Nephron progenitor cell (in vitro differentiated cells): ENCODE results near the gene HIF1AN.
"Not testable (repeated sequence)": the region's sequence is repeated elsewhere in the genome, so short reads cannot be mapped to it uniquely, and the experiment has no call there.

Experiments
- DNase-seq: peaks from one replicate; pipeline ENCODE4 v3.0.0; 2021
- H3K27ac Mint-ChIP-seq: 2 replicates; pipeline ENCODE4 v1.8.0; 2021; ENCODE audit warnings: mild to moderate bottlenecking, moderate library complexity, mixed read lengths
- H3K27me3 Mint-ChIP-seq: 2 replicates; pipeline ENCODE4 v1.8.0; 2021; ENCODE audit warnings: mild to moderate bottlenecking, low read depth, mixed read lengths; ENCODE audit not compliant: poor library complexity
- H3K36me3 Mint-ChIP-seq: 2 replicates; pipeline ENCODE4 v1.8.0; 2021; ENCODE audit warnings: low read depth, mixed read lengths
- H3K4me1 Mint-ChIP-seq: 2 replicates; pipeline ENCODE4 v1.8.0; 2021; ENCODE audit warnings: mixed read lengths
- H3K4me3 Mint-ChIP-seq: 2 replicates; pipeline ENCODE4 v1.8.0; 2021; ENCODE audit warnings: mild to moderate bottlenecking, moderate library complexity, mixed read lengths
- H3K9me3 Mint-ChIP-seq: 2 replicates; pipeline ENCODE4 v1.8.0; 2021; ENCODE audit warnings: mild to moderate bottlenecking, moderate library complexity, mixed read lengths
- TF ChIP-seq, protein P1 (sequence below): fragments of 200-600 bp; sonication (generic); IDR thresholded peaks from 2 replicates; pipeline ENCODE4 v1.5.0; 2021; ENCODE audit warnings: antibody characterized with exemption

Gene HIF1AN

GRCh38 chr10:100568912-100569311 is 33.2 kb downstream of the HIF1AN start:
- peaks cover 9% of the 10 kb centered on the region for H3K4me1 Mint-ChIP-seq
- no peaks in the 10 kb centered on the region for H3K9me3 Mint-ChIP-seq
- no peak for DNase-seq
- TF ChIP-seq, protein P1, sequence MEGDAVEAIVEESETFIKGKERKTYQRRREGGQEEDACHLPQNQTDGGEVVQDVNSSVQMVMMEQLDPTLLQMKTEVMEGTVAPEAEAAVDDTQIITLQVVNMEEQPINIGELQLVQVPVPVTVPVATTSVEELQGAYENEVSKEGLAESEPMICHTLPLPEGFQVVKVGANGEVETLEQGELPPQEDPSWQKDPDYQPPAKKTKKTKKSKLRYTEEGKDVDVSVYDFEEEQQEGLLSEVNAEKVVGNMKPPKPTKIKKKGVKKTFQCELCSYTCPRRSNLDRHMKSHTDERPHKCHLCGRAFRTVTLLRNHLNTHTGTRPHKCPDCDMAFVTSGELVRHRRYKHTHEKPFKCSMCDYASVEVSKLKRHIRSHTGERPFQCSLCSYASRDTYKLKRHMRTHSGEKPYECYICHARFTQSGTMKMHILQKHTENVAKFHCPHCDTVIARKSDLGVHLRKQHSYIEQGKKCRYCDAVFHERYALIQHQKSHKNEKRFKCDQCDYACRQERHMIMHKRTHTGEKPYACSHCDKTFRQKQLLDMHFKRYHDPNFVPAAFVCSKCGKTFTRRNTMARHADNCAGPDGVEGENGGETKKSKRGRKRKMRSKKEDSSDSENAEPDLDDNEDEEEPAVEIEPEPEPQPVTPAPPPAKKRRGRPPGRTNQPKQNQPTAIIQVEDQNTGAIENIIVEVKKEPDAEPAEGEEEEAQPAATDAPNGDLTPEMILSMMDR: no peak
- H3K36me3 Mint-ChIP-seq: no peaks in the 10 kb centered on the region
- H3K4me3 Mint-ChIP-seq: no peak overlapping the region
- peaks cover 17% of the 10 kb centered on the region for H3K27me3 Mint-ChIP-seq
- H3K27ac Mint-ChIP-seq: no peak overlapping the region

- Mint-ChIP-seq H3K4me3 (no peak overlapping the region), H3K27me3 (peaks cover 17% of the 10 kb centered on the region), H3K27ac (no peak overlapping the region), H3K36me3 (no peaks in the 10 kb centered on the region), H3K9me3 (no peaks in the 10 kb centered on the region), H3K4me1 (peaks cover 9% of the 10 kb centered on the region)
- peak; percentile 56 for DNase-seq
- TF ChIP-seq, protein P1: peak; percentile 39
Measured at GRCh38 chr10:100569687-100570481, 34.1 kb downstream of the HIF1AN start.

DNA sequence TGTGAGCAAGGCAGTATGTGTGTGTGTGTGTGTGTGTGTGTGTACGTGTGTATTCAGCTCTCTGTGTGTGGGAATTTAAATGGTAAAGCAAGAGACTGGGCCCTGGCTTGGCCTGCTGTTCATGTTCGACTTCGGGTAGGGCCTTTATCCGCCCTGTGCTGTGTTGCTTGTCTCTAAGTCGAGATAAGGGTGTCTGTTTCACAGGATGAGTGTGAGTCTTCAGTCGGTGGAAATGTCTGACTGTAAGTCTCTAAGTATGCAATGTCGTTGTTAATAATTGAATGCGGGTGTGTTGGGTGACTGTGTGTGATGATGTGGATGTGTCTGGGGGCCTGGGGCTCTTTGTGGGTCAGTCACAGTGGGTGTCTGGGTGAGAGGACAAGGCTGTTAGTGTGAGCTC is 34.8 kb downstream of the HIF1AN start:
- Mint-ChIP-seq H3K9me3 (no peaks in the 10 kb centered on the region), H3K27ac (no peak overlapping the region), H3K36me3 (no peaks in the 10 kb centered on the region), H3K4me3 (no peak overlapping the region), H3K4me1 (peaks cover 13% of the 10 kb centered on the region), H3K27me3 (peaks cover 16% of the 10 kb centered on the region)
- no peak for DNase-seq
- TF ChIP-seq, protein P1: no peak

DNA sequence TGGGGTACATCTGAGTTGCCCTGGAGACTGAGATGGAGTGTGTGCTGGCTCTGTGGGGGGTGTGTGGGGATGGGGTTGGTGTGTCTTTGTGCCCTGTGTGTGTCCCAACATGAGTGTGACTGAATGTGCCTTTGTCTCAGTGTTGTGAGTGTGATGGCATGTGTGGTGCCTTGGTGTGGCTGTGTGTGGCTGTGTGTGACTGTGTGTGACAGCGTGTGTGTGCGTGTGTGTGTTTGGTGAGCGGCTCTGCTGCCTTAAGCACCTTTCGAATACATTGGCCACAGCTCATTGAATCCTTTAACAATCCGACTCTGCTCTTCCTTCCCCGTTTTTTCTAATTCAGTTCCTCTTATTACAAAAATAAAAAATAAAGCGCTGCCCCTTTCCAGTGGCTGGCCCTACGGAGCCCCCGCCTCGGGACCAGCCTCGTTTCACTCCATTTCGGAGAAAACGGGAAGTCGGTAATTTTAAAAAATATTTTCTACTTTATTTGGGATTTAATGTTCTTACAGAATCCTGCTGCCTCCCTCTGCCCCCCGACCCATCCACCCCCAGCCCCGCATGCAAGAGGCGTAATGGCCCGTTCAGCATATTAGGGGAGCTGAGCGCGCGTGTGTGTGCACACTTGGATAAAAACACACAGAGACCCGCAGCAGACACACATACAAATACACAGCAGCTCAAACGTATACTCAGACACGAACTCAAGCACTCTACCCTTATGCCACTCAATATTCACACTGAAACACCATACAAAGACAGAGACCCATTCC is 35.5 kb downstream of the HIF1AN start:
- H3K27me3 Mint-ChIP-seq: peaks cover 18% of the 10 kb centered on the region
- H3K9me3 Mint-ChIP-seq: no peaks in the 10 kb centered on the region
- H3K4me3 Mint-ChIP-seq: no peak overlapping the region
- DNase-seq: no peak
- H3K36me3 Mint-ChIP-seq: no peaks in the 10 kb centered on the region
- TF ChIP-seq, protein P1: no peak
- H3K27ac Mint-ChIP-seq: no peak overlapping the region
- H3K4me1 Mint-ChIP-seq: peaks cover 21% of the 10 kb centered on the region

DNA sequence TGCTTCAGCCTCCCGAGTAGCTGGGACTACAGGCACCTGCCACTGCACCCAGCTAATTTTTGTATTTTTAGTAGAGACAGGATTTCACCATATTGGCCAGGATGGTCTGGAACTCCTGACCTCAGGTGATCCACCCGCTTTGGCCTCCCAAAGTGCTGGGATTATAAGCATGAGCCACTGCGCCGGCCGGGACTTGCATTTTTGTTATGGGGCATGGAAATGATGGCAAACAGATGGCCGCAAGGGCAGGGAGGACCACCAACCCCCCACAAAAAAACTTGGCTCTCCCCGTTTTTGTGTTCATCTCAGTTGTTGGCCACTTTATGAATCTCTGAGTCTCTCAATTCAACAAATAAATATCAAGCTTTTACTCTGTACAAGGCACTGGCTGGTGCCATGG is 39.4 kb downstream of the HIF1AN start:
- not testable (repeated sequence) for DNase-seq, H3K9me3 Mint-ChIP-seq, H3K4me3 Mint-ChIP-seq, H3K27ac Mint-ChIP-seq, H3K36me3 Mint-ChIP-seq
- peaks cover 14% of the 10 kb centered on the region for H3K27me3 Mint-ChIP-seq
- peaks cover 56% of the 10 kb centered on the region for H3K4me1 Mint-ChIP-seq

GRCh38 chr10:100575585-100576281 is 40.0 kb downstream of the HIF1AN start:
- peaks cover 14% of the 10 kb centered on the region for H3K27me3 Mint-ChIP-seq

More at GRCh38 chr10:100575585-100576281, 40.0 kb downstream of the HIF1AN start:
- DNase-seq: no peak
- no peaks in the 10 kb centered on the region for H3K36me3 Mint-ChIP-seq
- peak overlapping the region; percentile 37 for H3K27ac Mint-ChIP-seq
- H3K4me3 Mint-ChIP-seq: no peak overlapping the region
- TF ChIP-seq, protein P1: no peak
- H3K4me1 Mint-ChIP-seq: peaks cover 58% of the 10 kb centered on the region
- no peaks in the 10 kb centered on the region for H3K9me3 Mint-ChIP-seq
